ENCODE results near the gene DAB2IP. TPM values are rescaled to one million over a fixed set of nuclear protein-coding genes. Genes with fewer than 3 reads are reported as not detected.

Gene DAB2IP
- total RNA-seq, 1 experiment from 2014 or later = 31.0 TPM

- no peak overlapping the region for H2AFZ ChIP-seq (ENCODE audit: low read depth, low read length, poor library complexity, severe bottlenecking)
- intact Hi-C loops (cut with micrococcal nuclease) = loop anchor here (5.0 kb wide), 1 partner anchor 248 kb away; no protein-coding TSS in a partner anchor
- no peaks in the 10 kb centered on the region for H3K36me3 ChIP-seq (ENCODE audit: control insufficient read depth in 1 of 2, insufficient read depth in 2 of 2, low read length in 2 of 2)
- ChIA-PET CTCF (interaction anchor here (0.8 to 1.8 kb wide), 5 partner anchors 10 to 117 kb away, joined by 3 to 5 read pairs (median 3); no protein-coding TSS in a partner anchor), RAD21 (ENCODE audit: low non-redundant PET in 1 of 2, low total read pairs in 2 of 2, uncharacterized antibody in 2 of 2, unreplicated experiment in 2 of 2) (no interaction called here), POLR2A (no interaction called here)
- TF ChIP-seq SIN3A (IDR thresholded peaks at IDR 0.05; ENCODE audit: low read depth) (no peak), REST (IDR thresholded peaks at IDR 0.05; ENCODE audit: low read depth) (no peak), YY1 (IDR thresholded peaks at IDR 0.05; ENCODE audit: extremely low read depth, insufficient replicate concordance, low read depth, low read length) (peak; percentile 15), CTCF (IDR thresholded peaks at IDR 0.05 in 2 of 3, conservative IDR thresholded peaks at IDR 0.05 in 1 of 3; ENCODE audit: borderline replicate concordance in 1 of 3, insufficient read depth in 1 of 3, low read depth in 2 of 3, low read length in 2 of 3) (peak in 2 of 3 experiments; percentile 63 to 64; a peak in 4 of 6 replicates), JUND (IDR thresholded peaks at IDR 0.05) (no peak)
- H3K9ac ChIP-seq (ENCODE audit: low read length) = peak overlapping the region; percentile 38
- H3K27ac ChIP-seq (ENCODE audit: low read depth, low read length) = peak overlapping the region; percentile 52
- H3K4me1 ChIP-seq (ENCODE audit: control insufficient read depth in 1 of 2, insufficient read depth in 2 of 2, low read length in 2 of 2) = peaks cover 46 to 67% of the 10 kb centered on the region in 2 experiments
- H3K9me2 ChIP-seq (ENCODE audit: insufficient read depth) = no peaks in the 10 kb centered on the region
- peaks cover 27% of the 10 kb centered on the region; the same call in 1 of the 2 replicates for H3K79me2 ChIP-seq (ENCODE audit: insufficient read depth, low read length)
- H4K20me1 ChIP-seq (ENCODE audit: insufficient read depth) = no peaks in the 10 kb centered on the region
- no peaks in the 10 kb centered on the region for H3K9me3 ChIP-seq (ENCODE audit: control insufficient read depth in 1 of 2, insufficient read depth in 1 of 2, low read depth in 1 of 2, low read length in 2 of 2)
- H3K4me3 ChIP-seq (replicated peaks in 1 of 2; ENCODE audit: low read depth in 1 of 2, low read length in 2 of 2) = peak overlapping the region; percentile 38 to 39
- no peaks in the 10 kb centered on the region for H3K27me3 ChIP-seq (ENCODE audit: insufficient read depth, low read length)
- DNase-seq (ENCODE audit: low read depth, low spot score) (no peak), ATAC-seq (peak; percentile 72)
- H3K4me2 ChIP-seq (ENCODE audit: low read length) = peak overlapping the region; percentile 71
- no TSS peak for BruUV-seq (replicated peaks)
Measured at GRCh38 chr9:121744002-121744686, 92.7 kb downstream of the DAB2IP start.

All from HCT116 (cell line).